MM.1S (cell line): ENCODE data around the gene APOBEC3G.
A peak's percentile ranks its signal among the peaks of the same experiment; 100 is the strongest.

Experiments used
- DNase-seq: peaks from one replicate; pipeline ENCODE4 v3.0.0-alpha.2; 2015
- H2AFZ ChIP-seq: fragments of 300-600 bp; sonication (generic); 2 replicates; pipeline ENCODE4 v1.6.0; 2016; ENCODE audit warnings: antibody characterized with exemption, low read length
- H3F3A ChIP-seq: fragments of 300-600 bp; sonication (generic); 2 replicates; pipeline ENCODE4 v1.6.1; 2016; ENCODE audit warnings: mild to moderate bottlenecking, antibody characterized with exemption, low read length, moderate library complexity, mixed read lengths; ENCODE audit not compliant: insufficient read depth
- H3K27ac ChIP-seq: fragments of 300-600 bp; sonication (generic); 2 replicates; pipeline ENCODE4 v1.5.1; 2016; ENCODE audit warnings: mild to moderate bottlenecking, low read length
- H3K27me3 ChIP-seq: fragments of 300-600 bp; sonication (generic); replicated peaks from 2 replicates; pipeline ENCODE4 v1.6.0; 2016; ENCODE audit warnings: low read length; ENCODE audit not compliant: insufficient read depth
- H3K36me3 ChIP-seq: fragments of 300-600 bp; sonication (generic); replicated peaks from 2 replicates; pipeline ENCODE4 v1.6.1; 2016; ENCODE audit warnings: mild to moderate bottlenecking, low read length, mixed read lengths; ENCODE audit not compliant: insufficient read depth
- H3K4me1 ChIP-seq: fragments of 300-600 bp; sonication (generic); 2 replicates; pipeline ENCODE4 v1.6.1; 2016; ENCODE audit warnings: low read length, mixed read lengths
- H3K4me2 ChIP-seq: fragments of 300-600 bp; sonication (generic); 2 replicates; pipeline ENCODE4 v1.6.0; 2016; ENCODE audit warnings: low read depth, low read length
- H3K4me3 ChIP-seq: fragments of 300-600 bp; sonication (generic); 2 replicates; pipeline ENCODE4 v1.5.1; 2016; ENCODE audit warnings: low read length, mixed read lengths
- H3K79me2 ChIP-seq: fragments of 300-600 bp; sonication (generic); 2 replicates; pipeline ENCODE4 v1.6.1; 2016; ENCODE audit warnings: mixed run types, low read length, mixed read lengths
- H3K9ac ChIP-seq: fragments of 300-600 bp; sonication (generic); 2 replicates; pipeline ENCODE4 v1.6.1; 2016; ENCODE audit warnings: low read length, mixed read lengths
- H3K9me2 ChIP-seq: fragments of 300-600 bp; sonication (generic); replicated peaks from 2 replicates; pipeline ENCODE4 v1.6.1; 2016; ENCODE audit warnings: mild to moderate bottlenecking, low read length, mixed read lengths; ENCODE audit not compliant: insufficient read depth
- H3K9me3 ChIP-seq: fragments of 300-600 bp; sonication (generic); replicated peaks from 2 replicates; pipeline ENCODE4 v1.6.1; 2016; ENCODE audit warnings: mild to moderate bottlenecking, low read length, mixed read lengths; ENCODE audit not compliant: insufficient read depth
- H4K20me1 ChIP-seq: fragments of 300-600 bp; sonication (generic); 2 replicates; pipeline ENCODE4 v1.6.1; 2016; ENCODE audit warnings: mild to moderate bottlenecking, low read length, moderate library complexity, mixed read lengths; ENCODE audit not compliant: insufficient read depth
- EZH2 ChIP-seq: fragments of 300-600 bp; sonication (generic); optimal IDR thresholded peaks from 2 replicates; pipeline ENCODE3; 2017; ENCODE audit warnings: low read depth, mild to moderate bottlenecking, antibody characterized with exemption, low read length, mixed read lengths
- EZH2phosphoT487 ChIP-seq: fragments of 300-600 bp; sonication (generic); IDR thresholded peaks from 2 replicates; pipeline ENCODE4 v1.6.1; 2018; ENCODE audit warnings: antibody characterized with exemption, low read length
- TF ChIP-seq, protein P1 (sequence below): fragments of 300-600 bp; sonication (generic); IDR thresholded peaks from 2 replicates; pipeline ENCODE4 v1.5.1; 2016; ENCODE audit warnings: antibody characterized with exemption, low read length, mixed read lengths

APOBEC3G gene

DNA sequence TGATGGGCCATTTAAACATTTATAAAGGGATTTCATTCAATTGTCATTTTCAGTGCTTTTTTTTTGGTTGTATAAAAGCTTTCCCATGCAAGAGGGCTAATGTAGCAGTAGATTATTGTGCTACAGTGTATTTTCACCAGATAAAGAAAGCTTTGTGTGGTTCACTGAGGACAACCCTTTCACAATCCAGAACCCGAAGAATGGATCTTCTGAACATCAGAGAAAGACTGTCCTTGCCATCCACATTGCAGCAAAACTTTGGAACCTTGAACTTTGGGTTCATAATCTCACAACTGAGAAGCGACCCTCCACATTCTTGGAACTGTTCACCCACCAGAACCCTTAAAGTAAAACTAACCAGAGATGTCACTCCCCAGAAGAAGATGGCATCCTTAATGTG lies 29.3 kb downstream of the APOBEC3G start:
- Histone ChIP-seq H3K9ac (no peak overlapping the region), H3K9me2 (no peaks in the 10 kb centered on the region), H3F3A (peaks cover 4% of the 10 kb centered on the region; the same call in 1 of the 2 replicates), H3K4me1 (peaks cover 7% of the 10 kb centered on the region; the same call in 1 of the 2 replicates), H2AFZ (no peak overlapping the region), H3K4me2 (no peak overlapping the region), H3K79me2 (no peaks in the 10 kb centered on the region), H3K36me3 (no peaks in the 10 kb centered on the region), H3K9me3 (no peaks in the 10 kb centered on the region), H4K20me1 (no peaks in the 10 kb centered on the region), H3K27ac (no peak overlapping the region), H3K27me3 (no peaks in the 10 kb centered on the region), H3K4me3 (no peak overlapping the region)
- DNase-seq: no peak
- no peak for TF ChIP-seq EZH2

DNA sequence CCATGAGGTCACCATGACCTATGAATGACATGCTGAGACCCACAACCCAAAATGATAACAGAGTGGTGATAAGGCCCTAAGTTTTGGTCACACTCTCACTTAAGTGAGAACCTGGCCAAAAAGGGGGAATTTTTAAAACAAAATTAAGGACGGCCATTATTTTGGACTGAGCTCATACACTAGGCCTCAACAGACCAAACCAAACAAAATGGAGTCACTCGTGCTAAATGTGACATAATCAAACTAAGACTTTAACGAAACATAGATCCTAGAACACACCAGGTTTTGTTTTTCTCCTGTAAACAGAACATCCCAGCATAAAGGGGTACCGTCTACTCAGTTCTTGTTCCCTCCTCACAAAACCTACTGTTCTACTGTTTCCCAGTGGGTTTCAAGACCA lies 31.4 kb downstream of the APOBEC3G start:
- H3K27me3 ChIP-seq: no peaks in the 10 kb centered on the region
- TF ChIP-seq, protein P1, sequence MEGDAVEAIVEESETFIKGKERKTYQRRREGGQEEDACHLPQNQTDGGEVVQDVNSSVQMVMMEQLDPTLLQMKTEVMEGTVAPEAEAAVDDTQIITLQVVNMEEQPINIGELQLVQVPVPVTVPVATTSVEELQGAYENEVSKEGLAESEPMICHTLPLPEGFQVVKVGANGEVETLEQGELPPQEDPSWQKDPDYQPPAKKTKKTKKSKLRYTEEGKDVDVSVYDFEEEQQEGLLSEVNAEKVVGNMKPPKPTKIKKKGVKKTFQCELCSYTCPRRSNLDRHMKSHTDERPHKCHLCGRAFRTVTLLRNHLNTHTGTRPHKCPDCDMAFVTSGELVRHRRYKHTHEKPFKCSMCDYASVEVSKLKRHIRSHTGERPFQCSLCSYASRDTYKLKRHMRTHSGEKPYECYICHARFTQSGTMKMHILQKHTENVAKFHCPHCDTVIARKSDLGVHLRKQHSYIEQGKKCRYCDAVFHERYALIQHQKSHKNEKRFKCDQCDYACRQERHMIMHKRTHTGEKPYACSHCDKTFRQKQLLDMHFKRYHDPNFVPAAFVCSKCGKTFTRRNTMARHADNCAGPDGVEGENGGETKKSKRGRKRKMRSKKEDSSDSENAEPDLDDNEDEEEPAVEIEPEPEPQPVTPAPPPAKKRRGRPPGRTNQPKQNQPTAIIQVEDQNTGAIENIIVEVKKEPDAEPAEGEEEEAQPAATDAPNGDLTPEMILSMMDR: no peak
- no peak for TF ChIP-seq EZH2phosphoT487
- TF ChIP-seq EZH2: no peak
- no peaks in the 10 kb centered on the region for H3K79me2 ChIP-seq
- H3K9ac ChIP-seq: no peak overlapping the region
- no peaks in the 10 kb centered on the region for H4K20me1 ChIP-seq
- H3K4me2 ChIP-seq: no peak overlapping the region
- no peaks in the 10 kb centered on the region for H3K9me2 ChIP-seq
- no peak overlapping the region for H3K27ac ChIP-seq
- DNase-seq: no peak
- no peak overlapping the region for H2AFZ ChIP-seq
- peaks cover 8% of the 10 kb centered on the region for H3F3A ChIP-seq
- peaks cover 12% of the 10 kb centered on the region for H3K4me1 ChIP-seq
- H3K9me3 ChIP-seq: no peaks in the 10 kb centered on the region
- H3K36me3 ChIP-seq: no peaks in the 10 kb centered on the region
- H3K4me3 ChIP-seq: no peak overlapping the region

DNA sequence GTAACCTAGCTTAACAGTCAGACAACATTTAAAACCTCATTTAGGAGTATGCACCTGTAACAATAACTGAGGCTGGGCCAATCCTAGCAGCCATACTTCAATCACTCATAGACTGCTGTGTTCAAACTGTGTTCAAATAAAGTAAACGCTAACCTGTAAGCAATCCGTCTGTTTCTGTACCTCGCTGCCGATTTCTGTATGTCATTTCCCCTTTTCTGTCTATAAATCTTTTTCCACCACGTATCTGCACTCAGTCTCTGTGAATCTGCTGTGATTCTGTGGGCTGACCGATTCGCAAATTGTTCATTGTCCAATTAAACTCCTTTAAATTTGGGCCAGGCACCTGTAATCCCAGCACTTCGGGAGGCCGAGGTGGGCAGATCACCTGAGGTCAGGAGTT lies 32.3 kb downstream of the APOBEC3G start:
- no peak for TF ChIP-seq EZH2phosphoT487
- no peak for TF ChIP-seq EZH2
- TF ChIP-seq, protein P1: no peak
- H3K4me2 ChIP-seq: no peak overlapping the region
- no peaks in the 10 kb centered on the region for H3K27me3 ChIP-seq
- H3K9ac ChIP-seq: no peak overlapping the region
- H4K20me1 ChIP-seq: no peaks in the 10 kb centered on the region
- no peak for DNase-seq
- H3K79me2 ChIP-seq: no peaks in the 10 kb centered on the region
- peaks cover 16% of the 10 kb centered on the region for H3F3A ChIP-seq
- no peak overlapping the region for H3K27ac ChIP-seq
- no peak overlapping the region for H2AFZ ChIP-seq
- H3K4me1 ChIP-seq: peaks cover 19% of the 10 kb centered on the region
- H3K9me3 ChIP-seq: no peaks in the 10 kb centered on the region
- H3K36me3 ChIP-seq: no peaks in the 10 kb centered on the region
- H3K9me2 ChIP-seq: no peaks in the 10 kb centered on the region
- no peak overlapping the region for H3K4me3 ChIP-seq

DNA sequence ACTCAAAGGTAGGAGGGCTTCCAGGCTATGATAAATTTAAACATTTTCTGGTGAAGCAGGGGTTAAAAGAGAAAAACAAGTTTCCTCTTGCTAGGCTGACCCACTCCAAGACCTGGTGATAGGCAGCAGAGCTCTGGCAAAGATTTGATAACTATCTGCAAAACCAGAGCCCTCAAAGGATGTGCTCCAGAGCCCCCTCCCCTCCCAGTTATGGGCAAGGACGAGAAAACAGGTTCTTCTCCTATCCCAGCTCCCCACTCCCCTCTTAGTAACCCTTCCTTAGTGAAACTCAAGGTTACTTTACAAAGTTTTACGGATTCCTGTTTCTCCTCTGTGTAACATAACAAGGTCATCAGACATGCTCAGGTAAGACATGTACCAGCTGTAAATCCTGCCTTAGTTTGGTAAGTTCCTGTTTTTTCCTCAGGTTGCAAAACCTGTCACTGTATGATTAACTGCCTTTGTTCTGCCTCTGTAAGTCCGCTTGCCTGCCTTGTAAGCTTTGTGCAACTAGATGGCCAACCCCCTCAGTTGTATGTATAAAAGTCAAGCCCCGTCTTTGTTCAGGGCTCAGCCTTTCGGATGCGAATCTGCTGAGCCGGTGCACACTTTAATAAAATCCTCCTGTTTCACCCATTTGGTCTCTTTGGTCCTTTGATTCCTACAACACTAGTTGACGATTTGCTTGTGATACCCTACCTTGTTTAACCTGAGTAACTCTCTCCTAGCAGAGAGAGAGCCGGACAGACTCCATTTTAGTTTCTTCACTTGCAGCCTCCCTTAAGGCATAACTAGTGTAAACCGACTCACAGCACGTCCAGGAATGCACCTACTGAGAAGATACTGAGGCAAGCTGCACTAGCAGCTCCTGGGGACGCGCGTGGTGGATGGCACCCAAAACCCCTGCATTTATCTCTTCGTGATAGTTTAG lies 33.8 kb downstream of the APOBEC3G start:
- TF ChIP-seq EZH2phosphoT487 (no peak), EZH2 (no peak)
- TF ChIP-seq, protein P1: no peak
- Histone ChIP-seq H3K9me2 (no peaks in the 10 kb centered on the region), H3K9ac (no peak overlapping the region), H3K79me2 (no peaks in the 10 kb centered on the region), H3K4me2 (no peak overlapping the region), H4K20me1 (no peaks in the 10 kb centered on the region), H3K36me3 (no peaks in the 10 kb centered on the region), H2AFZ (no peak overlapping the region), H3F3A (peaks cover 31% of the 10 kb centered on the region), H3K27ac (0 out of 2 replicates have a peak overlapping the region, but pooled peaks have one; percentile 8), H3K4me1 (peaks cover 32% of the 10 kb centered on the region), H3K4me3 (no peak overlapping the region), H3K27me3 (no peaks in the 10 kb centered on the region), H3K9me3 (no peaks in the 10 kb centered on the region)
- DNase-seq: no peak
